Measurements from ENCODE around the gene SOX8.

Gene SOX8

DNA sequence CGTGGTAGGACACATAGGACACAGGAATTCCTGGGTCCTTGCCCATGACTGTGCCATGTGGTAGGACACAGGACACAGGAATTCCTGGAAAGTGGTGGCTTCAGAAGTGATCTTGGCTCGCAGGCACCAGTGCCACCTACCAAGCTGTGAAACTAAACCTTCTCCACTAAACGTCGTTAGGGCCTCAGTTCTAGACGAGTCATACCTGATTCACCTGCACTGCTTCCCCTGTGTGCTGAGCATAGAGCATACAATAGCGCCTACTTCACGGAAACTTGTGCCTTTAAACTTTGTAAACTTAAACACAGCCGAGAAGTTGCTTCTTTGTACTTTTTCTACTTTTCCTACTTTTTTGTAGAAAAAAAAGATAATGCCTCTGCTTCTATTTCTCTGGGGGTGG is 4.8 kb downstream of the SOX8 start:
- no peak for DNase-seq

DNA sequence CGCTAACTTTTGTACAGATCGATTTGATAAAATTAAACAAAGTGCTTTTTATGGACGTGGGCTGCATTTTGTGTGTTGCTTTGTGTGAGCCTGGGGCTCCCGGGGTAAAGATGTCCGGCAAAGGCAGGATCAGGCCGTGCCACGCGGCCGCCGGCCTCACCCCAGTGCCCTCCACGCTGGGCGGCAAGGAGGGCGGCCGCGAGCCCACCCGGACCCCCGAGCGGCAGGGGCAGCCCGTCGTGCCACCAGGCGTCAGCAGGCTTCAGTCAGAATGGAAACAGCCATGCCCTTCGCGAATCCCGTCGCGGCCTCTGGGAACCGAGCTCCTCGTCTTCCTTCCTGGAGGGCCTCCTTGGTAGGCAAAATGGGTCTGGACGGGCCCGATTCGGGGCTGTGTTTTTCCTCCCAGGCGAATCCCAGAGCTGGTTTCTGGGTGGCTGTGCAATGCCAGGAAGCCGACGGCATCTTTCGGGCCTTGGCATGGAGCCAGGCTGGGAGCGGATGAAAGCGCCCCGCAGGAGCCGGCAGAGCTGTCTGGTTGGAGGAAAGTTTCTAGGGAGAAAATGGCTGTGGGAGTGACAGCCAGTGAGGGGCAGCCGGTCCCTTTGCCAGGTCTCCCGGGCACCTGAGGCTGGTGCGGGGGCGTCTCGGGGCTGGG is 5.5 kb downstream of the SOX8 start:
- DNase-seq: peak in 46 of 58 donors; percentile 20 to 74 (median 49)

DNA sequence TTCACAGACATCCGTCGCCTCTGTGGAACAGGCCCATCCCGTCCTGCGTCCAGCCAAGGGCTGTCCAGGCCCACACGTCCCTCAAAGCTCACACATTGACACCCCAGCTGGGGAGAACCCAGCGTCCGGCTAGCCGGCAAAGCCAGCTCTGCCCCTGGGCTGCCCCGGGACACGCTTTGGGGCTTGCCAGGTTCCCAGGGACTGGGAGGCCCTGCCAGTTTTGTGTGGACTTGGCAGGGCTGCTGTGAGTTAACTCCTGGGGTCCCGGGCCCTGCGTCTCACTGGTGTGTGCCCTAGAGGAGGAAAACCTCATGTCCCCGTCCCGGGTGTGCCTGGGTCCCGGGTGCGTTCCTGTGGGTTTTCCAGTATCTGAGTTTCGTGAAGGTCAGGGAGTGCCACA is 6.3 kb downstream of the SOX8 start:
- peak in 51 of 58 donors; percentile 40 to 93 (median 70) for DNase-seq

DNA sequence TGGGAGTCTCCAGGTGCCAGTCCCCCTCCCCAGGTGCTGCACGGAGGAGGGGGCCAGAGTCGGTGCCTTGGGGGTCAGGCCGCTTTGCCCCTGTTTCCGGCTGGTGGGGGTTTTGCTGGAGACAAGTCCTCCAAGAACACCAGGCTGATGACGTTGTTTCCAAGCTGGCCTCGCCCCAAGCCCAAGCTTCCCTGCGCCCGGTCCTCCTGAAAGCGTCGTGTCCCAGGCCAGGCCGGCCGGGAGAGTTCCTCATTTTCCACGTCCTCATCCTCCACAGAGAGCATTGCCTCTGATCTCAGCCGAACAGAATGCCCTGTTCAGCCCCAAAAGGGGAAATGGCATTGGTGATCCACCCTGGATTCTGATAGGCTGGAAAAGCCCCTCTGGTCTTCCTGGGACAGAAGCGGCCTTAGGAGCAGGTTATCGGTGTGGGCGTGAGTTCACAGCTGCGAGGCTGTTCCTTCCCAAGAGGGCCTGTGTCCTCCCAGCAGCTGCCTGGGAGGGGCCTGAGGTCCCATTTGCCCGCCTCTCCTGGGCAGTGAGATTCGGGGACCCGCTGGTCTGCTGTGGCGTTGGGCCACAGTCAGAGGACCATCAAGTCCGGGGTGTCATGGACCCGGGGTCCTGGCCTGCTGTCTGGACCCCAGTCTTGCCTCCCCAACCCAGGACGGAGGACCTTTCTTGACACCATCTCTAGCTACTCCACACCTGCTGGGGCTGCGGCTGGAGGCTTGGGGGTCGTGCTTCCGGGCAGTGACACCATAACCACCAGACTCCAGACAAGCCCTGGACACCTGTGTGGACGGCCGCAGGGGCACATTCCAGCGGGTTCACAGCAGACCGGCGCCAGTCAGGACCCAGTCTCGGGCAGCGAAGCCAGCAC is 7.1 kb downstream of the SOX8 start:
- peak in 22 of 58 donors; percentile 19 to 62 (median 40) for DNase-seq

DNA sequence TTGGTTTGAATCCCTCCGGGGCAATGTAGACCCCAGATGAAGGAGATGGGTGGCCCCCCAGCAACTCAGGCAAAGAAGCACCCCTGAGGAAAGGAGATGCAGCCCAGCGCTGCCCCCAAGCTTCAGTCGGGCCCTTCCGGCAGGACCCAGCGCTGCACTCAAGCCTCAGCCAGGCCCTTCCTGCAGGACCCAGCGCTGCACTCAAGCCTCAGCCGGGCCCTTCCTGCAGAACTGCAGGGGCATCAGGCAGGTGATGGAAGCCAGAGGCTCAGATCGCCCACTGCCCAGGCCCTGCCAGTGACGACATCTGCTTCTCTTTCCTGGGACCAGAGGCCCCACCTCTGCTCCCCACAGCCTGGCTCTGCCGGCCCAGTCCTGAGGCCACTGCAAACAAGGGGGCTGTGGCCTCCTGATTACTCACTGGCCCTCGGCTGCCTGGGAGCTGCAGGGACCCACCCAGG is 7.8 kb downstream of the SOX8 start:
- DNase-seq: no peak

DNA sequence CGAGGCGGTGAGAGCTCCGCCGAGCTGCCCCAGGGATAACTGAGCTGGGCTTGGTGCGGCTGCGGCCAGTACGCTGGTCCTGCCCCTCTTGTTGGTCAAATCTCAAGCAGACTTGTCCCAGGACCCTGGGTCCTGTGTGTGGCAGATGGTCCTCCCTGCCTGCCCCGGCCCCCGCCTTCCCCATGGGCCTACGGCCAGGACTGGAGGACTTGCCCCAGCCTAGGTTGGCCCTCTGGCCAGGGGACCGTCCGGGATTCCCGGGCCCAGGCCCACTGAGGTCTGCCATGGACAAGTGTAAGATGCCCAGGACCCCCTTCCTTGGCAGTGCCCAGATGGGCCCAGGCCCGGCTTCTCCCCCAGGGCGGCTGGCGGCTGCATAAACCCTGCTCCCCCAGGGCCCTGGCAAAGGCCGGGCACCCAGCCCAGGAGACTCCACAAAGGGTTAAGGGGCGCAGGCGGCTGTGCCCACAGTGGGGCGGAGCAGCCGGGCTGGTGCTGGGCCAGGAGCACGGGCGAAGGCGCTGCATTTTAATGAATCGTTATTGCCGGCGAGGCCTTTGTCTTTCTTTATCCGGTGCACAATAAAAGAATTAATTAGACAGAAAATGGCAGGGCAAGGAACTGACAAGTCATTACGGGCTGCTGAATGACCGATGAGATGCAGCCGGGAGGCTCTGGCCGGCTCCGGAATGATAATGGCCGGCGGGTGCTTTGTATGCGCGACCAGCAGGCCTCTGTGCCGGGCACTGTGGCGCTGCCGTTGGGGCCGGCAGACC is 9.1 kb downstream of the SOX8 start:
- DNase-seq: peak in 55 of 58 donors; percentile 37 to 94 (median 74)

DNA sequence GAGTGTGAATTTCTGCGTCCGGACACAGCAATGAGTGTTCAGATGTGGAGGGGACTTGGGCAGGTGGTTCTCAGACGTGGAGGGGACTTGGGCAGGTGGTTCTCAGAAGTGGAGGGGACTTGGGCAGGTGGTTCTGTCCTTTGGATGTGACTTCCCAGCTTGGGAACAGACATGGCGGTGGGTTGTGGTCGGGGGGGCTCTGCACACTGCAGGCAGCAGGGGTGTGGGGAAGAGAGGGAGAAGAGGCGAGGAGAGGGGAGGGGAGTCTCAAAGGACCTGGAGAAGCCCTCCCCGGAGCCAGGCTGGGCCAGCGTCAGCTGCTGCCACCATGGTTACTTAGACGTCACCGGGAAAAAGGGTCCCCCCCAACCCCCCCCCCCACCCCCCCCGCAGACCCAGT is 9.8 kb downstream of the SOX8 start:
- DNase-seq: peak in 1 of 58 donors; percentile 35

DNA sequence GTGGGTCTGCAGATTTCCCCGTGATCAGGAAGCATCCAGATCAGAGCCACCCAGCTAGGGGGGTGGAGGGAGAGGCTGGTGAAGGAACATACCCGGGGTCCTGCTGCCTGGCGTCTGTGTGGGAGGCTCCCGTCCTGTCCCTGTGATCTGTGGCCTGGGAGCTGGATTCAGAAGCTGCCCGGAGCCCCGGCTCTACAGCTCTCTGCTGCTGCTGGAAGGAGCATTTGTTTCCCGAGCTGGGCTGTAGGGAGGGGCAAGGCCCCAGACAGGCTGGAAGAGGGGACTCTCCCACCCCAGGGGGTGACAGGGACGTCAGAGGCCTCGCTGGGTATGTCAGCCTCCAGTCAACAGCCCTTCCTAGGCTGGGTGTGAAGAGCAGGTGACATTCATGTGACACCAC is 10.2 kb downstream of the SOX8 start:
- peak in 3 of 58 donors; percentile 32 to 47 (median 39) for DNase-seq

DNA sequence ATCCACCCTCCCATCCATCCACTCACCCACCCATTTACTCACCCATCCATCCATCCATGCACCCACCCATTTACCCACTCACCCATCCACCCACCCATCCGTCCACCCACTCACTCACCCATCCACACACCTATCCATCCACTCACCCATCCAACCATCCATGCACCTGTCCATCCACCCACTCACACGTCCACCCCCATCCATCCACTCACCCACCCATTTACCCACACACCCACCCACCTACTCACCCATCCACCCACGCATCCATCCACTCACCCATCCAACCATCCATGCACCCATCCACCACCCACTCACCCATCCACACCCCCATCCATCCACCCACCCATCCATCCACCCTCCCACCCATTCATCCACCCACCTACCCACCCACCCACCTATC is 12.2 kb downstream of the SOX8 start:
- no peak for DNase-seq

DNA sequence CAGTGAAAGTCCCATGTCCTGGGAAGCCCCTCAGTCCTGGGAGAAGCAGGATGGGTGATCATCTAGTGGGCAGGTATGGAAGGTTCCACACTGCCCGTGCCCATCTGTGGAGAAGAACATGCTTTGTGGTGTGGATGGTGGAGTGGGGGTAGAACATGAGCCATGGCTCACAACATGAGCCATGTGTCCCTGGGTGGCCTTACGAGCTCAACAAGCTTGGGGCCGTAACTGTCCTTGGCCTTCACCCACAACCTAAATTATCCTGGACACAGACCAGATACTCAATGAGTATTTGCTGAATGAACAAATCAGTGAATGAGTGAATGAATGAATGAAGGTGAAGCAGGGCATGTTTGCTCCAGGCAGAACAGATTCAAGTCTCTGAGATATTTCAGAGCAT is 13.5 kb downstream of the SOX8 start:
- DNase-seq: no peak

DNA sequence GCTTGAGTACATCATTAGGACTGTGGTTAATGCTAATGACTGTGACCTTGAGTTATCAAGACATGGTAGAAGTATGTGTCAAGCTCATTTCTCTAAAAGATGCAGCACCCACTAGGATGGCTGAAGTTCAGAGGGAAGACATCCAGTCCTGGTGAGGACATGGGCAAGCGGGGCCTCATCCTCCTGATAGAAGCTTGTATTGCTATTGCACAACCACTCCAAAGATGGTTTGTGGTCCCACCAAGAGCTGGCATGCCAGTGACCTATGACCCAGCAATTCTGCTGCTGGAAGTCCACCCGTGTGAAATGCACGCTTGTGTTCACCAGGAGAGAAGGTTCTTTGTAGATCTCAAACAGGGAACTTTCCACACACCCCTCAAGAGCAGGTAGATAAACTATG is 14.2 kb downstream of the SOX8 start:
- no peak for DNase-seq

DNA sequence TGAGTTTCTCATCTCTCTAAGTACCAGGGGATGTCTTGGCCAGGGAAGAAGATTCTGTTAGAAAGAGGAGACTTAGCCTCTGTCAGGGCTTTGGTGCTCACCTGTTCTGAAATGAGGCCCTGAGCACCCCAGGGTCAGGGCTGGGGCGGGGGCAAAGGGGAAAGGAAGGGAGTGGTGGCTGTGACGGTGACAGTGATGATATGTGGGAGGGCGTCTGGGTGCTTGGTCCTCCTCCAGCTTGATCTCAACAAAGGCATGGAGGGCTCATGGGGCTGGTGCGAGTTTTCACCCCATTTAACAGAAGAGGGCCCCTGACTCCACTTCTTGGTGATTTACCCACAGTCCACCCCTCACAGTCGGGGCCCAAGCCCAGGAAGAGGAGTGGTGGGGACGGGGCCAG is 15.1 kb downstream of the SOX8 start:
- DNase-seq: no peak

DNA sequence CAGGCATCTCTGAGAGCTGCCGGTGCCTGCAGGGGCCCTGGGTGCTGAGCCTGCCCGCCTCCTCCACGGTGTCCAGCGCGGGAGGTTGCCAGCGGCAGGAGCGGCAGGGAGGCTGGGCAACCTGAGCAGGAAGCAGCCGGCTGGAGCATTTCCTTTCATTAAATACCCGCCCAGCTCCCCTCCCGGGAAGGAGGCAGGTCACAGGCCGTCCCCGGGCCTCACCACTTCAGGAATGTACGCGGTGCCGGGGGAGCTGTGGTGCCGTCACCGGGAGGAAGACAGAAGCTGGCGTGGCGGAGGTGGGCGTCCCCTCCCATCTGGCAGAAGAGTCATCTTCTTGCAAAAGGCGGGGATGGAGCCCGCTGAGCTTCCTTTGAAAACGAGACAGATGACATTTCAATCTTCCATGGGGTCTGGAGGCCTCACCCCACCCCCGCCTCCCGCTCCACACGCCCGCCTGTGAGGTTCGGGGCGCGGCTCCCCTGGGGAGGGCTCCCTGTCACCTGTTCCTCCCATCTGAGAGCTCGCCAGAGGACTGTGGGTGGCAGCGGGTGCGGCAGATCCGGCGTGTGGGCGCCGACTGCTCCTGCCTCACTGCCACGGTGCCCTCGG is 16.0 kb downstream of the SOX8 start:
- DNase-seq: peak in 23 of 58 donors; percentile 11 to 87 (median 43)

DNA sequence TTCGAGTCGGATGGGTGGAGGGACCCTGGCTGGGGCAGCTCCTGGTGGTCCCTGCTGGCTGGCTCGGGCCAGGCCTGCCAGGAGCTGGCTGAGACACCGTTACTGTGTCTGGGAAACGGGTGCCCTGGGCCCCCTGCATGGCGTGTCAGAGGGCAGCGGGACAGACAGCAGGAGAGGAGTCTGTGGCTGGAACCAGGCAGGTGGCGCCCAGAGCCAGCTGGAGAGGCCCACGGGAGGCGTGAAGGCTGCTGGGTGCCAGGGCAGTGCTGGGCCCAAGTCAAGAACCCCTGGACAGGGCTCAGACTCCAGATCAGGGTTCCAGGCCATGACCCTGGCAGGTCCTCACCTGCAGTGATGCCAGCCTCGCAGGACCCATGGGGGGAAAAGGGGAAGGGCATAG is 16.6 kb downstream of the SOX8 start:
- no peak for DNase-seq

DNA sequence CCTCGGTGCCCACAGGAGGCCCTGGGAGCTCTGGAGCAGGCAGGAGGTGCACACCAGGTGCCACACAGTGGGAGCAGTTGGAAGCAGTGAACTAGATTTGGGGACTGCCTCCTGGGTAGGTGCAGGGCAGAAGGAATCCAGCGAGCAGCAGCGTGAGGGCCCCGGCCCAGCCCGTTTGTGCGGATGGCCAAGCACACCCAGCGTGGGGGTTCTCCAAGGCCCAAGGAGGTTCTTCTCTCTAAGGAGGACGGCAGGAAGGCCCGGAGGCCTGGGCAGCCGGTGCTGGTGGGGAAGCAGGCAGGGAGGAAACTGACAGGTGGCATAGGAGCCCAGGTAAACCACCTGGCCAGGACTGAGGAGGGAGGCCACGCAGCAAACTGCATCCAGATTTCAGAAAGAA is 17.0 kb downstream of the SOX8 start:
- DNase-seq: no peak

DNA sequence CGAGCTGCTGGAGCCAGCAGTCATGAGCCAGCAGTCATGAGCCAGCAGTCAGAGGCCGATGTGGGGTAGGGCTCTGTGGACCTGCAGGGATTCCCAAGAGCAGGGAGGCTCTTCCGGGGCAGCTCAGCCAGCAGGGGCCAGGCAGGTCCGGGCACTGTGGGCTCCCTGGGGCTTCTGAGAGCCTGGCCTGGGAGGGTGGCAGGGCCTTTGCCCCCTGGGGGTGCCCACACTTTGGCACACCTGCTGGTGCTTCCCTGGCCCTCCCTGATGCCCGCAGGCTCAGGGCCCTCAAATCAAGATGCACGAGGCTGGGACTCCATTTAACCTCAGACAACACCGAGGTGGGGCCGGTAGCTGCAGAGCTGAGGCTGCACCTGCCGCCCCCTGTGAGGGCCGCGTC is 18.1 kb downstream of the SOX8 start:
- no peak for DNase-seq

DNA sequence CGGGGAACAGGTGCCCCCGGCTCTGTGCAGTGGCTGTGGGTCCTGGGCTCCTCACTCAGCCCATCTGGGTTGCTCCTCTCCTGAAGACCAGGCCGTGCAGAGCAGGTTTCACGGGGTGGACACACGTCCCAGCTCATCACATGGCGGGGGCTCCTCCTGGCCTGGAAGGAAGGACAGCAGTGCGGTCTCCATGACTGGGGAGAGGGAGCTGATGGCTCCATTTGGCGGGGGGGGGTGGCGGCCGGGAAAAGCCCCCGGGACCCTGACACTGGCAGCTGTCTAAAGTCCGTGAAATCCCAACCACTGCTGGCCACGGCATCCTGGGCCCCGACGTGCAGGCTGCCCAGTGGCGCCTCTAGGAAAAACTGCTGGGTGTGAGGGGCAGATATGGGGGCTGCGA is 19.0 kb downstream of the SOX8 start:
- DNase-seq: no peak

DNA sequence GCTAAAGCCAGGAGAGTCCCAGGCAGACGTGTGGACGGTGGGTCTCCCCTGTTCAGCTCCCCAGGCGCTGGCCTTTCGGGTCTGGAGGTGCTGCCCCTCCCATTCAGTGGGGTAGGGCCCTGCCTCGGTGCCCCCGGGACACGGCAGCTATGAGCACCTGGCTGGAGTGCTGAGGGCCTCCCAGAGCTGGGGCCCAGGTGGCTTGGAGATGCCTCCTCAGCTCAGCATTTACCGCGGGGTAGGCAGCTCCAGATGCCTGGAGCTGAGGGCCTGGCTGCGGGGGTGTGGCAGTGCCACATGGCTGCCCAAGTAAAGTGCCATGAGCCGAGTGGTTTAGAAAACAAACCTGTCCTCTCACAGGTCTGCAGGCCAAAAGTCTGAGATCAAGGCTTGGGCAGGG is 19.5 kb downstream of the SOX8 start:
- no peak for DNase-seq

DNA sequence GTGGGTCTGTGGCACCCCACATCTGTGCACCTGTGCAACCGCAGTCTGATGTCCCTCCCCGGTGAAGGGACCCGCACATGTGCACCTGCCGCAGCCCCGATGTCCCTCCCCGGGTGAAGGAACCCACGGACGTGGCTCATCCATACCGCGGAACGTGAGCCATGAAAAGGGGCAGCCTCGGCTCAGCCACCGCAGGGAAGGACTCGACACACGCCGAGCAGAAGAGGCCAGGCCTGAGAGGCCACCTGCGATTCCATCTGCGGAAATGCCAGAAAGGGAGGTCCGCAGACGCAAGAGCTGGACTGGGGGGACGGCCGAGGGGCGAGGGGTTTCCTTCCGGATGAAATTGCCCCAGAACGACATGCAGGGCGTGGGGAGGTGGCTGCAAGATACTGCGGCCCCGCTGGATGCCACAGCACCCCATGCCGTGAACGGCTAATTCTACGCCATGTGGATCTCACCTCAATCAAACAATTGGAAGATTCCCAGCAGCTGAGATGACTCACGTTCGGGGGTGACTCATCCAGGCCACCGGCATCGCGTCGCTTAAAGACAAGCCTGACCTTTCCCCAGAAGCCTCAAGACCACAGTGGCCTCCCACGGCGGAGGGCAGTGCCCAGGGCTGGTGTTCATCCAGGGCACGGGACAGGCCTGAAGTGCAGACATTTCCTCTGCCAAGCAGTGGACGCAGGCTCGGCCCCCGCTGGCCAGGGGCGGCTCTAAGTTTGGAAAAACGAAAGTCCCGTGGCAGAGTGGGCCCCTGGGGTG is 21.0 kb downstream of the SOX8 start:
- peak in 4 of 58 donors; percentile 15 to 56 (median 27) for DNase-seq
